LNCaP clone FGC (cell line): Measurements from ENCODE around the gene FYN.

Experiments used
- DNase-seq: peaks from one replicate; pipeline ENCODE4 v3.0.0-alpha.2; 2011; ENCODE audit warnings: low read depth
- H3K4me3 ChIP-seq: 2 replicates; pipeline ENCODE4 v1.5.1; 2011; ENCODE audit warnings: mild to moderate bottlenecking, low read depth, low read length, control low read depth
- CTCF ChIP-seq: IDR thresholded peaks from 2 replicates; pipeline ENCODE4 v1.5.1; 2012; ENCODE audit warnings: mild to moderate bottlenecking; ENCODE audit not compliant: control insufficient read depth, insufficient read depth; ENCODE audit errors: extremely low read depth

FYN gene

DNA sequence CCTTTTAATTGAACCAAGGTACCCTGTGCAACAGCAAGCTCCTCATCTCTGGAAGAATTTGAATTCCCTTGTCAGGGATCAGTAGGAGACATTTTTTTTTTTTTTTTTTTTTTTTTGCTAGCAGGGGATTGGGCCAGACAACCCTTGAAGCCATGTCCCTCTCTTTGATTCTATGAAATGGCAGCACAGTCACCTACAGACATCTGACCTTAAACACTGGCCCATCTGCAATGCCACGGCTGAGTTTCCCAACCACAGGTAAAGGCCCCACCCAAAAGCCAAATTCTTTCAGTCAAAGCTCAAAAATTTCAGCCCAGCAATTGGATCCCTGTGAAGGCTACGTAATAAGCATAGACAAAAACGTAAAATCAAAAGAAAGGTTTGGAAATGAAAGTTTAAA is 94.2 kb downstream of the FYN start:
- TF ChIP-seq CTCF, result no peak
- no peak for DNase-seq
- H3K4me3 ChIP-seq, result no peak overlapping the region

DNA sequence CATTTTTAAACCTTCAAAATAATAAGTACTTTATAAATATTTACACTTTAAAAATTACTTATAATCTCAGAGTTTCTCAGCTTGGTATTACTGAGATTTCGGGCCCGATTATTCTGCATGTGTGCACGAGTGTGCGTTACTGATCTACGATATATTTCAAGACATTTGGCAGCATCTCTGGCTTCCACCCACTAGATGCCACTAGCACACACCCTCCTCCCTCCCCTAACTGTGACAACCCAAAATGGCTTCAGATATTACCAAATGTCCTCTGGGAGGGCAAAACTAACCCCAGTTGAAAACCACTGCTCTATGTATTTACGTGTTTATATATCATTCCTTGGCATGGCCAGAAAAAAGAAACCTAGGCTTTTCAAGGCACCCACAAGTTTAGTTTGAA is 95.9 kb downstream of the FYN start:
- no peak for DNase-seq
- no peak for TF ChIP-seq CTCF
- no peak overlapping the region for H3K4me3 ChIP-seq

DNA sequence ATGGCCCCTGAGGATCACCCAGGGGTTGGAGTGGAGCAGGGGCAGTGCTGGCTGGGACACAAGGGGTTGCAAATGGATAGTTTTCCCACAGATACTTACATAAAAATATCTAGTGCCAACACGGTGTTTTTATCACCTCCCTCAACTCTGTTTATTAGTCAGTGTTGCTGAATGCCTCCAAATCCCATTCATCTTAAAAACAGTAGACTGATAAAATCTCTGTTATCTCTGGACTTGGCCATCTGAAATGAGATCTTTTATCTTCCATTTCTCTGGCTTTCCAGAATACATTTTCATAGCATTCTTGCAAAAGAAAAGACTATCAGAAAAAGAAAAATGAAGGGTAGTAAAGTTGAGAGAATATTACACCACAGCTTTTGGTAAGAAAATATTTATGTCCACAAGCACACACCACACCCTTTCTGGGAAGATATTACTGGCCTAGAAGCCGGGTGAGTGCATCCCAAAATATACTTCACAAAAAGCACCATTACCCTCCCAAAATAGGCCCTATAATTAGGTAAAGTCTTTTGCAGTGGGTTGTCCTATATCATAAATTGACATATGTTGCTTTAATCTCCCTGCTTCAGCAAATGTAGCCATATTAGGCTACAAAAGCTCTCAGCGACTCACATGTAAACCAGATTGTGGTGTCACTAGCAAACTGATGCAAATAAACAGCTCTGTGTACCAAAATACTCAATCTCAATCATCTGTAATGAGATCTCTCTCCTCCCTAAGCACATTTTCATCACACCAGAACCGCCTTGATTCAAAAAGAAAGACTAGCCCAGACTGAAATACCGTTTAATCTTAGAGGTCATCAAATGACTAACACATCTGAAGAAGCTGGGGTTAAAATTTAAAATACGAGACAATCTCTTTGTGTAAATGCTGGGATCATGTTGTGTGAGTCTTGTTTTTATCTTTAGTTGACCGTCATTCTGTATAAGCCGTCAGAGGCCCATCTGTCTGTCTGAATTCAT is 96.7 kb downstream of the FYN start:
- no peak overlapping the region for H3K4me3 ChIP-seq
- DNase-seq, result no peak
- TF ChIP-seq CTCF, result no peak

DNA sequence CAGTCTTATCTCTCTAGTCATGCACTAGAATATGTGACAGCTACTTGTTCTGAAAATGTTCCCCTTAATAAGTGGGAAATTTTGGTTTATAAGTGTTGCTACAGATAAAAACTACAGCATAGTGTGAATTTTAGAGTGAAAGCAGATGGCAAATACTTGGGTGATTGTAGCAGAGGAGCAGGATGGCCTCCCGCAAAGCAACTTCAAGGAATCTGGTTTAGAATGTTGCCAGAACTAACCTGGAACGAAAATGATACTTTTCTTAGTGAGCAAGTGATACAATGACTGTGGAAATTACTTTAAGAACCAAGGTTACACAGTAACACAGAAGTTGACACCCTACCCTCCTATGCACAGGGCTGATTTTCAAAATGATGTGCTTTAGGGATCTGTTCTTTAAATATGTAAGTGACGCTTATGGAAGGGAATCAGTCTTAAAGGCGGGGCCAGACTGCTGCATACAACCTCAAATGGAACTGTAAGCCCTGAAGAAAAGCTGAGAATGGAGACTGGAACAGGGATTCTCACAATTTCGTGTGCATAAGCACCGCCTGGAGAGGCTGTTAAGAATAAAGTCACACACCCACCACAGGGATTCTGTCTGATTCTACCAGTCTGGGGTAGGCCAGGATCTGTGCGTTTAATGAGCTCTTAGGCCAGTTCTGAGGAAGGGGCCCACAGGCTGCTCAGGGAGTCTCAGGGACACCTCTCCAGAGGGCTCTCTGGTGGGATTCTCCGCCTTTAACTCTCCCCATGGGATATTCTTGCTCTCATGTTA is 97.9 kb downstream of the FYN start:
- TF ChIP-seq CTCF, result no peak
- no peak overlapping the region for H3K4me3 ChIP-seq
- DNase-seq, result no peak

DNA sequence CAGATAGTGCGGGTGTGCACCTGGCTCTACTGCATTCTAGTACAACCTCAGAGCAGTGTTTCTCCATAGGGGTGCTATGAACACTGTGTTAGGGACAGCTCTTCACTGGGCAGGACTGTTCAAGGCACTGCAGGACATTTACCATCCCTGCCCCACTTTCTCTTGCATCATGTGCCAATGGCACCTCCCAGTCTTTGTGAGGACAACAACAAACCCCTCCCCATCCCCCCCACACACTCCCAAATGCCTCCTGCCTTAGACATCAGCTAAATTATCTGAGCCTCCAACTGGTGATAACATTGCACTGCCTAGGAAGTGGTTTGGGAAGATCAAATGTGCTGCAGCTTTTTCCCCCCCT is 98.9 kb downstream of the FYN start:
- TF ChIP-seq CTCF, result no peak
- H3K4me3 ChIP-seq, result no peak overlapping the region
- DNase-seq, result no peak

DNA sequence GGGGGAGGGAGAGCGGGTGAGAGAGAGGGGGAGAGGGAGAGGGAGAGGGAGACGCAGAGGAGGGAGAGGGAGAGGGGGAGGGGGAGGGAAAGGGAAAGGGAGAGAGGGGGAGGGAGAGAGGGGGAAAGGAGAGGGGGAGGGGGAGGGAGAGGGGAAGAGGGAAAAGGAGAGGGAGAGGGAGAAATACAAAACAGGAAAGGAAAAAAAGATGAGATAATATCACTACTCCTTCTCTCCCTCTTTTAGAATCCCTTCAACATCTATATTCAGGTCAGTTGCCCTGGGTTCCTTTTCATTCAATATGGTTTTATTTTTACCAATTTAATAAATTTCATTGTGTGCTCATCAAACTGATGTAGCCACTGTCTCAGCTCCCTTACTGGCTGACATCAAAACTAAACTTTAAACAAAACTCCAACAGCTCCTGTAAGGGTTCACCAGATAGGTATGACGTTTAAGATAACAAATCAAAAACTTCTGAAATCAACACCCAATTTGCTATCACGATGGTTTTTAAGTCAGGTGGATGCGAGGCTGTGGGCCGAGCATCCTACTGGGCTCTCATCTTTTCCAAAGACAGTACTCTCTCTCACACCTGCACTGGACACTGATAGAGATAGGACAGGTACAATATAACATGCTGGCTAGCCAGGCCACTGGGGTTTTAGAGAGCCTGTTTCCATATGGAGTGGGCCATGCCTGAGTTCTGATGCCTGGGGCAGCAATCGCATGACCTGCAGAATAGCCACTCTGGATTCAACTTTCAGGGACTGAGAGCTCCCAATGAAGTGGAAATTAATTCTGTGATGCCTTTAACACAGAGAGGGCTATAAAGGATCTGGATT is 99.5 kb downstream of the FYN start:
- H3K4me3 ChIP-seq, result no peak overlapping the region
- DNase-seq, result no peak
- TF ChIP-seq CTCF, result no peak
